RWPE1 (cell line): ENCODE data around the gene DNAH11.
A peak's percentile ranks its signal among the peaks of the same experiment; 100 is the strongest.
"Not testable (repeated sequence)": the region's sequence is repeated elsewhere in the genome, so short reads cannot be mapped to it uniquely, and the experiment has no call there.

Experiments
- CTCF ChIA-PET: fragments of 350-600 bp; sonication (Branson Sonifier 250); formaldehyde crosslinking; extraction: SDS; loops from one replicate; lab custom pipeline; 2021; lab: Yijun Ruan, JAX
- POLR2A ChIA-PET: fragments of 400-600 bp; formaldehyde crosslinking; extraction: SDS; loops from one replicate; lab custom pipeline; 2020; ENCODE audit warnings: antibody characterized with exemption; ENCODE audit not compliant: low non-redundant PET; lab: Yijun Ruan, JAX
- DNase-seq: peaks from one replicate; pipeline ENCODE4 v3.0.0; 2012; ENCODE audit warnings: low spot score
- H3K27ac ChIP-seq: fragments of 450-650 bp; 2 replicates; pipeline ENCODE4 v1.5.1; 2017
- TF ChIP-seq, protein P1 (sequence below): fragments of 450-650 bp; conservative IDR thresholded peaks from 2 replicates; pipeline ENCODE4 v1.5.1; 2017; ENCODE audit warnings: low read depth, mild to moderate bottlenecking

The DNAH11 gene

DNA sequence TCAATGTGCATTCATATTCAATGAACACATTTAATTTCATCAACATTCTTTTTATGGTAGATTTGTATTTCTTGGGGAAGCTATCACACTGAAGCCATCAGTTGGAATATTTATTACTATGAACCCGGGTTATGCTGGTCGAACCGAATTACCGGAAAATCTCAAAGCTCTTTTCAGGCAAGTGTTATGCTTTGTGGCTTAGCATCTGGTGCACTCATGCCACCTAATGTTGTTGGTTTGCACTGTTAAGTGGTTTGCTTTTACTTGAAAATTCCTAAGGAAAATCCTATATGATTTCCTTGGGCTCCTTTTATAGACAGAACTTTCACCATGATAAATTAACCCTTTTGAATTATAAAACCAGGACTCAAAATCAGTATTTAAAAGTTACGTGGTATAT is 147.9 kb downstream of the DNAH11 start:
- ChIA-PET CTCF (no interaction called here), POLR2A (no interaction called here)
- no peak overlapping the region for H3K27ac ChIP-seq
- TF ChIP-seq, protein P1, sequence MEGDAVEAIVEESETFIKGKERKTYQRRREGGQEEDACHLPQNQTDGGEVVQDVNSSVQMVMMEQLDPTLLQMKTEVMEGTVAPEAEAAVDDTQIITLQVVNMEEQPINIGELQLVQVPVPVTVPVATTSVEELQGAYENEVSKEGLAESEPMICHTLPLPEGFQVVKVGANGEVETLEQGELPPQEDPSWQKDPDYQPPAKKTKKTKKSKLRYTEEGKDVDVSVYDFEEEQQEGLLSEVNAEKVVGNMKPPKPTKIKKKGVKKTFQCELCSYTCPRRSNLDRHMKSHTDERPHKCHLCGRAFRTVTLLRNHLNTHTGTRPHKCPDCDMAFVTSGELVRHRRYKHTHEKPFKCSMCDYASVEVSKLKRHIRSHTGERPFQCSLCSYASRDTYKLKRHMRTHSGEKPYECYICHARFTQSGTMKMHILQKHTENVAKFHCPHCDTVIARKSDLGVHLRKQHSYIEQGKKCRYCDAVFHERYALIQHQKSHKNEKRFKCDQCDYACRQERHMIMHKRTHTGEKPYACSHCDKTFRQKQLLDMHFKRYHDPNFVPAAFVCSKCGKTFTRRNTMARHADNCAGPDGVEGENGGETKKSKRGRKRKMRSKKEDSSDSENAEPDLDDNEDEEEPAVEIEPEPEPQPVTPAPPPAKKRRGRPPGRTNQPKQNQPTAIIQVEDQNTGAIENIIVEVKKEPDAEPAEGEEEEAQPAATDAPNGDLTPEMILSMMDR, result no peak; the same call in 1 of the 2 replicates
- peak; percentile 3 for DNase-seq

- H3K27ac ChIP-seq, DNase-seq, POLR2A ChIA-PET, CTCF ChIA-PET: not testable (repeated sequence)
These were observed 148.3 kb downstream of the DNAH11 start for GRCh38 chr7:21691146-21691545.

GRCh38 chr7:21700587-21700986 is 157.7 kb downstream of the DNAH11 start:
- H3K27ac ChIP-seq, CTCF ChIA-PET, DNase-seq, POLR2A ChIA-PET: not testable (repeated sequence)

- no peak overlapping the region for H3K27ac ChIP-seq
- TF ChIP-seq, protein P1, result no peak
- DNase-seq, result no peak
- CTCF ChIA-PET, result interaction anchor here (0.6 kb wide), 1 partner anchor 429 kb away, joined by 3 read pairs; no protein-coding TSS in a partner anchor
- POLR2A ChIA-PET, result no interaction called here
These were observed 159.5 kb downstream of the DNAH11 start for GRCh38 chr7:21702303-21702702.

DNA sequence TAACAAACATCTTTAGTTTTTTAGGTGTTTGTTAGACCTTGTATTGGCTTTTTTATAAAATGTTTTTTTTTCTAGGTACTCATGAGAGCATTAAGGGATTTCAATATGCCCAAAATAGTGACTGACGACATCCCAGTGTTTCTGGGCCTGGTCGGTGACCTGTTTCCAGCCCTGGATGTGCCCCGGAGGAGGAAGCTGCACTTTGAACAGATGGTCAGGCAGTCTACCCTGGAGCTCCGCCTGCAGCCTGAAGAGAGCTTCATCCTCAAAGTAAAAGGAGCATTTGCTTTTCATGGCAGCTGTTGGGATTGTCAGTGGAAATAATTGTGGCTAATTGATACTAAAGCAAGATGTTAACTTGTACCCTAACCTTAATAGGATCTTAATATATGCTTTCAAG is 161.5 kb downstream of the DNAH11 start:
- POLR2A ChIA-PET, result no interaction called here
- TF ChIP-seq, protein P1, result no peak
- CTCF ChIA-PET, result no interaction called here
- H3K27ac ChIP-seq, result no peak overlapping the region
- no peak for DNase-seq

DNA sequence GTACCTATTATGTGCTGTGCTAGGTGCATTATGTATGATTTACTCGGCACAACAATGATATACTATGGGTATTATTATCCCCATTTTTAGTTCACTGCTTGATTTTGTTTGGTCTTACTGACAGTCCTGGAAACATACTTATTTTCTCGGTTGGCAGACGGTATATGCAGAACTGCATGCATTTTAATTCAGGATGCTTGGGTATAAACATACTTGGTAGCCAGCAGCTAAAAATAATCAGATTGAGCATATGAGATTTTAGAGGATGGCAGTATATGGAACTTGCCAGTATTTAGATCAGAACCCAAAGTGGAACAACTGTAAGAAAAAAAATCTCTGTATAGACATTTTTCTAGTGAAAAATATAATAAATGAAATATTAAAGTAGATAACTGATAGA is 163.3 kb downstream of the DNAH11 start:
- POLR2A ChIA-PET, result no interaction called here
- TF ChIP-seq, protein P1, result no peak
- no peak for DNase-seq
- H3K27ac ChIP-seq, result no peak overlapping the region
- CTCF ChIA-PET, result no interaction called here

DNA sequence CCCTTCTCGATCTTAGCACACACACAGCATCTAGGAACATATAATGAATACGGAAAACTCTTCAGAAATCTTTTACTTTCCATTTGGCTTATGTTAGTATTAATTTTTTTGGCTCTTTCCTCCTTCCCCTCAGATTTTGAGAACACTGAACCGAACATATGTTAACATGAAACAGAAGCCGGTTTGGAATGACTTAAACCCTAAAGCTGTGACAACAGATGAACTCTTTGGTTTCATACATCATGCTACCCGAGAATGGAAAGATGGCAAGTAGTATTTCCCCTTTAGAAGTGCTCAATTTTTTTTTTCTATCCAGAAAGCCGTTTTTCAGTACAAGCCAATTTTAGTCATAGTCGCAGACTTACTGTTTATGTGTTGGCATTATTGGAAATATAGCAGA is 164.7 kb downstream of the DNAH11 start:
- ChIA-PET POLR2A (no interaction called here), CTCF (no interaction called here)
- TF ChIP-seq, protein P1, result no peak
- no peak for DNase-seq
- H3K27ac ChIP-seq, result no peak overlapping the region

- ChIA-PET POLR2A (no interaction called here), CTCF (interaction anchor here (0.6 kb wide), 1 partner anchor 224 kb away, joined by 4 read pairs; no protein-coding TSS in a partner anchor)
- no peak overlapping the region for H3K27ac ChIP-seq
- TF ChIP-seq, protein P1, result no peak
- no peak for DNase-seq
These were observed 165.3 kb downstream of the DNAH11 start for GRCh38 chr7:21708096-21708495.
